ENCODE results near the gene GPR45. TPM values are rescaled to one million over a fixed set of nuclear protein-coding genes. Genes with fewer than 3 reads are reported as not detected.

GPR45 gene
- total and polyA plus RNA-seq, 10 of the 15 experiments (the other 5 are each of a cell fraction or from before 2014, with no cell fraction given): not detected

DNA sequence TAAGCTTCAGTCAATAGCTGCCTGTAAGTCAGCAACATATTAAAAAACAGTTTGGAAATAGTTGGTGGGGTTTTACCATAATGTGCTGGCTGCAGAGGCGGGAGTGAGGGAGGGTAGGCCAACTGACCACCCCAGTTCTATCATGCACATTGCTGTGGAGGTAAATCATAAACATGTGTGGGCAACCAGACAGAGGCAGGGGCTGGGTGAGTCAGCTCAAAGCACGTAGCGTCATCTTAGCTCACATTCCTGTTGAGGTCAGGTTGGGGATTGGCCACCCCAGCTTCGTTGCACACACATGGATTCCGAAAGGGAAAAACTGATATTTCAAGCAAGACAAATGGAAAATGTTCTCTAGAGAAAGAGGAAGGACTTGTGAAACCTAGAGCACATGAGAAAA lies 19.5 kb downstream of the GPR45 start:
- intact Hi-C loops (cut with micrococcal nuclease; ENCODE audit: unreplicated experiment): no loop called here
- DNase-seq (ENCODE audit: low read depth, low spot score) (no peak), ATAC-seq (no peak), FAIRE-seq (no peak)
- Histone ChIP-seq H3K9me3 (replicated peaks; ENCODE audit: control insufficient read depth, insufficient read depth, low read length) (no peaks in the 10 kb centered on the region), H3K79me2 (ENCODE audit: control insufficient read depth, insufficient read depth, low read length) (no peaks in the 10 kb centered on the region), H3K9ac (ENCODE audit: control insufficient read depth, insufficient read depth, low read length) (no peak overlapping the region), H3K36me3 (ENCODE audit: control insufficient read depth in 2 of 2, insufficient read depth in 2 of 2, low read length in 1 of 2) (peaks cover 0 to 1% of the 10 kb centered on the region in 2 experiments; a peak in 1 of 4 replicates), H3K4me1 (ENCODE audit: control insufficient read depth, insufficient read depth, low read length) (no peaks in the 10 kb centered on the region), H3K27ac (ENCODE audit: control insufficient read depth, insufficient read depth) (no peak overlapping the region), H3K27me3 (replicated peaks in 1 of 2; ENCODE audit: control insufficient read depth in 2 of 2, insufficient read depth in 2 of 2, low read length in 1 of 2) (no peaks in the 10 kb centered on the region), H3K4me2 (ENCODE audit: control insufficient read depth, insufficient read depth) (no peak overlapping the region), H4K20me1 (ENCODE audit: control insufficient read depth, insufficient read depth) (no peaks in the 10 kb centered on the region), H3K4me3 (no peak overlapping the region), H2AFZ (ENCODE audit: control insufficient read depth, low read depth, low read length) (no peak overlapping the region)
- SMC1A ChIA-PET (ENCODE audit: uncharacterized antibody, unreplicated experiment): no interaction called here
- 97% methylated on average over 5 of the region's 5 CpGs for WGBS (ENCODE audit: insufficient coverage, insufficient replicate concordance, low lambda C conversion rate, missing lambda C conversion rate)
- POLR2A ChIA-PET: no interaction called here
- in situ Hi-C loops (cut with MboI): no loop called here
- BruUV-seq (replicated peaks): no TSS peak
- TF ChIP-seq CTCF (IDR thresholded peaks at IDR 0.05 in 2 of 3, conservative IDR thresholded peaks at IDR 0.05 in 1 of 3; ENCODE audit: control insufficient read depth in 2 of 3, extremely low read depth in 1 of 3, insufficient read depth in 1 of 3, low read depth in 3 of 3, low read length in 3 of 3) (no peak), NBN (IDR thresholded peaks at IDR 0.05) (no peak), TCF7 (IDR thresholded peaks at IDR 0.05; ENCODE audit: borderline replicate concordance) (no peak), CREB1 (IDR thresholded peaks at IDR 0.05; ENCODE audit: low read depth) (no peak), POLR2AphosphoS2 (IDR thresholded peaks at IDR 0.05; ENCODE audit: low read depth, low read length) (no peak), EP300 (IDR thresholded peaks at IDR 0.05; ENCODE audit: borderline replicate concordance in 1 of 2, control insufficient read depth in 1 of 2, low read depth in 2 of 2, low read length in 2 of 2) (no peak), RELA (IDR thresholded peaks at IDR 0.05; ENCODE audit: borderline replicate concordance, partially characterized antibody) (no peak), NFYB (IDR thresholded peaks at IDR 0.05; ENCODE audit: insufficient read depth, low read depth, low read length) (no peak), RELB (IDR thresholded peaks at IDR 0.05; ENCODE audit: low read depth) (no peak), KLF5 (IDR thresholded peaks at IDR 0.05; ENCODE audit: partially characterized antibody) (no peak), ZNF24 (IDR thresholded peaks at IDR 0.05) (no peak), PRDM15 (CRISPR knock-in tag; IDR thresholded peaks at IDR 0.05) (no peak), BACH1 (IDR thresholded peaks at IDR 0.05; ENCODE audit: borderline replicate concordance) (no peak)
- TF ChIP-seq, protein P1, sequence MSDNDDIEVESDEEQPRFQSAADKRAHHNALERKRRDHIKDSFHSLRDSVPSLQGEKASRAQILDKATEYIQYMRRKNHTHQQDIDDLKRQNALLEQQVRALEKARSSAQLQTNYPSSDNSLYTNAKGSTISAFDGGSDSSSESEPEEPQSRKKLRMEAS (IDR thresholded peaks at IDR 0.05; ENCODE audit: low read depth, low read length): no peak
- CTCF ChIA-PET: interaction anchor here (1.2 kb wide), 1 partner anchor 27 kb away, joined by 3 read pairs; no protein-coding TSS in a partner anchor
- RAD21 ChIA-PET (ENCODE audit: unreplicated experiment): no interaction called here

All from GM12878 (cell line).